GM18511 (cell line): ENCODE results near the gene SAP30L.

ENCODE experiments used
- ATAC-seq: cut with Tn5 transposase; IDR thresholded peaks from one replicate; pipeline ENCODE4 v1.9.1; 2021; ENCODE audit warnings: mild to moderate bottlenecking, moderate library complexity; ENCODE audit not compliant: unreplicated experiment

The SAP30L gene

DNA sequence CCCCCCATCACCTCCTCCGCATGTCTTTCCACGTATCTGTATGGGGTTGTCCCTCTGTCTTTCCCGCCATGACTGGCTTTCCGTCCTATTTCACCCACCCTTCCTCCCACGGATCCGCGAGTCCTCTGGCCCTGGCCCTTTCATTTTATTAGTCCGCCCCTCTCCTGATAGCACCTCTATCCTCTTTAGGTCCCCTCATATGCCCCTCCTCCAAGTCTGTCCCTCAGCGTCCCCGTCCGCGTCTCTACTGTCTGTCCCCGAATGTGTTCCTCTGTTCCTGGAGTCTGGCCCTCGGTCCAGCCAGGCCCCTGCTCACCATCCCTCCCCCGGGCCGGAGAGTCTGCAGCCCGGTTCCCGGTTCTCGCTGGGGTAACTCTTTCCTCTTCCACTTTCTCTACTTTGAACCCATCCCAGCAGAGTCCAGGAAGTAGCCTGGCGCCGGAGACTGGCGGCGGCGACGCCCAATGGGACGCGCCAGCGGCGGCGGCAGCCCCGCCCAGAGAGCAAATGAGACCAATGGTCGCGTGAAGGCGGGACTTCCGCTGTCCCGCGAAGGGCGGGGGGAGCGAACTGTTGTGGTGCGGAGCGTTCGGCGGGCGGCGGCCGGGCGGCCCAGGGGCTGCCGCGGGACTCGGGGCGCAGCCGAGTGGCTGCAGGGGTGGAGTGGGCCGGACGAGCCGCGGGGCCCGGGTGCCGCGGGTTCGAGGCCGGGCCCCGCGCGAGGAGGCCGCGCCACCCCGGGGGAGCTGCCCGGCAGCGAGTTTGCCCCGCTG, at the start of gene SAP30L:
SAP30L (plus strand) TSS at position 576 of the 773 bp plus-strand sequence. CDS start 608 bp downstream, outside the sequence.
- peak; percentile 91 for ATAC-seq

- no peak for ATAC-seq
Observed at GRCh38 chr5:154396128-154396527, 49.7 kb upstream of the SAP30L start.

DNA sequence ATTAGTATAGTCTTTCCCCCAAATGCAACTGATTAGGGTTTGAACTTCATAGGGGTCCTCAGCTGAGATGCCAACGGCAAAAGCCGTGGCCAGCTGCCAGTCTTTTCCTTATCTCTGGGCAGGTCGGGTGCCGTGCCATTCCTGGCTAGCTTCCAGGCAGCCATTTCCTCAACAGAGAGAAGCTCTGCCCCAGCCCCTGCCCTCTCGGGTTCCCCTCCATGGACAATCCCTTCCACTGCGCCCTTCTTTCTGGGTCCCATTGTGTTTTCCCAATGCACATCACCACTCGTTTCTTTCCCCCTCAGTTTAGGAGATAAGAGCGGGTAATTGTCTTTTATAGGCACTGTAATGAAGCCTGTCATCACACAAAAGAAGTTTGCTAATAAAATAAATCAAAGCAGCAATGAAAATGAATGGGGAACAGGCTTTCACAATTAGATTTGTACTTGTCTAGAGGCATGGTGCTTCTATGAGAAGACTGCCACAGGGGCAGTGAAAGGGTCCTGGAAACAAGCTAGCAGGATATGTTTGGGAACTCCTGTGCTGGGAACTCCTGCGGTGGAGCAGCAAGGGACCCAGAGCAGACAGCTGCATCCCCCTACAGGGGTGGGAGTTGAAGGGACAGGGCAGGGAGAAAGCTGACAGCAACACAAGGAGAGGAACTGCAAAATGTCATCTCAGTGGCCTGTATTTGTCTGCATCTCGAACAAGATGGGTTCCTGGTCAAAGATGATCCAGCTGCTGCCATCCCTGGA, 48.0 kb upstream of the SAP30L start:
- no peak for ATAC-seq

- ATAC-seq: no peak
Observed at GRCh38 chr5:154400678-154401077, 45.1 kb upstream of the SAP30L start.

DNA sequence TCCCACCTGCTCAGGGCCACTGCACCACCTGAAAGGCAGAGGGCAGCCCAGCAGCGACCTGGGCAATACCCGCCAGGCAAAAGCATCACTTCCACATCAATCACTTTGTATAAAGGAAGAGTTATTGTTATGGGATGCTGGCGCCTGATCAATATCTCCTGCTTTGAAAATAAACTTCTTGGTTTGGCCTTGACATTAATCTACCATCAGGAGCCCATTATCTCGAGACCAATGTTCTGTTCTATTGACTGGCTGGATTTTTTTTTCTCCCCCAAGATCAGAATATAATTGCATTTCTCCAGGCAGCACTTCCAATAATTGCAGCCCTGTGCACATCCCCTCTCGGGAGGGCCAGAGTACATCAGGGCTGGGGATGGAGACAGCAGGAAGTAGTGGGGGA, 44.4 kb upstream of the SAP30L start:
- ATAC-seq: no peak

- ATAC-seq: no peak
Observed at GRCh38 chr5:154401931-154402330, 43.9 kb upstream of the SAP30L start.

DNA sequence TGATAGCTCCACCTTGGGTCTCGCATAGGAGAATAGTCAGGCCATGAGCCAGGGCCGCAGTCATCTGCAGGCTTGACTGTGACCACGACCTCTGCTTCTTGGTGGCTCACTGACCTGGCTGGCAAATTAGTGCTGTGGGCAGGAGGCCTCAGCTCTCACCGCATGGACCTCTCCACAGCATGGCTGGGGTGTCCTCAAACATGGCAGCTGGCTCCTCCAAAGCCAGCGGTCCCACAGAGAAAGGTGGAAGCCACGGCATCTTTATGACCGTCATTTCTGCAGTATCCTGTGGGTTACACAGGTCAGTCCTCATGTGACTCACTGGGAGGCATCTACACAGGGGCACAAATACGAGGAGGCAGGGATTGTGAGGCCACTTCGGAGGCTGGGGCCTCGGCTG, 43.2 kb upstream of the SAP30L start:
- no peak for ATAC-seq

DNA sequence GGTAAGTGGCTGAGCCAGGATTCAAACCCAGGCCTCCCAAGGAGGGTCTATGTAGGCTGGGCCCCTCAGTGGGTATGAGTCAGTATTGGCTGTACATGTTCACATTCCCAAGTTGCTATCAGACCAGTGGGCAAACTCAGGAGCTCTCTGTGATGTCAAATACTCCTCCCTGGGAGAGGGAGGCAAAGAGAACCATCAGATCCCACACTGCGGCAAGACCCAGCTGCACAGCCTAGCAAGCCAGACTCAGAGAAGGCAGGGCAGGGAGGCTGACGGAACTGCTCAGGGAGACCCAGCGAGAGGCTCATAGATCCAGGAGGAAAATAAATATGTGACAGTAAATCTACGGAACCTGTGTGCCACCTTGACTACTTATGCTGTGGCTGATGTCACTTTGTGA, 42.6 kb upstream of the SAP30L start:
- no peak for ATAC-seq

DNA sequence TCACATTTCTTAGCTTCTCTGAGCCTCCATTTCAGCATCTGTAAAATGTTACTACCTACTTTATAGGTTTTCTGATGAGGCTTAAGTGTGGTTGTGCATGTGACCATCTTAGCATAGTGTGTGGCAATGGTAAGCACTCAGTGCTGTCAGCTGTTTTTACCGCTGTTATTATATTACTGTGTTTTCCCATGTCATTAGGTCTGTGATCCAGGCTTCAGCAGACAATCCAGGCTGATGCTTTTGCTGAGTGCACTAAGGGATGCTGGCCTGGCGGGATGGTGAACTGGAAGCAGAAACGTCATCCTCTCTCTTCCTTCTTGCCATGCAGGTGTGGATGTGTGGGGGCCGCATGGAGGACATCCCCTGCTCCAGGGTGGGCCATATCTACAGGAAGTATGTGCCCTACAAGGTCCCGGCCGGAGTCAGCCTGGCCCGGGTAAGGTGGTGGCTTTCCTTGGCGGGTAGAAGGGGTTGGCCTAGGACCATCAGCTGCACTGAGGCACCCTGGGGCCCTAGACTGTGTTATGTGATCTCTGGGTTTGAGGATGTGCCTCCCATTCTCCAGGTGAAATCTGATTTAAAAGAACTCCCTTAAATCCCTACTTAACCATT, 41.9 kb upstream of the SAP30L start:
- ATAC-seq: no peak

DNA sequence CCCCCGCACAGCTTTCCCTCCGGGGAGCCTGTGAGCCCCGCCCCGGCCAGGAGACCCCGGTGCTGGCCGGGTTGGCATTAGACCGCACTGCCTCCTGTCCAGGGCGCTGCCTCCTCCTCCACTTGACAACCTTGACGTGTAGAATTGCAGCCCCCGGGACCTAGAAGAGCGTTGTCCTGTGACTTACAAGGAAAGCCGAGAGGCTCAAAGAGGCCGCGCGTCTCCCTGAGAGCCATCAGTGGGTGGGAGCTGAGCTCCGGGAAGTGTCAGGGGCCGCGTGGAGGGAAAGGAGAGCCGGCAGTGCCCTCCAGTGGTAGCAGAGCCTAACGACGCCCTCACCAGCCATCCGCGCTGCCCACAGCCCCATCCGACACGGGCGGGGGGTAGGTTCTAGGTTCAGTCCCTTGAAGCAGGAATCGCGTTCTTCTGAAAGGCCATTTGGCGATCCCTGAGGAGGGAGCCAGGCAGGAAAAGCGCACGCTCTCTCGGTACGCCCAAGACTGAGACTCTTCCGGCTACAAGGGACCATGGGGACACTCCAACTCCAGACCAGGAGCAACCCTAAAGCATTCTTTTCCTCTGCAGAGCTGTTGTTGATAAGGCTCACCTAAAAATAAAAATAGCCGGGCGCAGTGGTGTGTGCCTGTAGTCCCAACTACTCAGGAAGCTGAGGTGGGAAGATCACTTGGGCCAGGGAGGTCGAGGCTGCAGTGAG, 40.6 kb upstream of the SAP30L start:
- ATAC-seq: peak; percentile 98

- ATAC-seq: no peak
Observed at GRCh38 chr5:154406231-154406630, 39.6 kb upstream of the SAP30L start.

DNA sequence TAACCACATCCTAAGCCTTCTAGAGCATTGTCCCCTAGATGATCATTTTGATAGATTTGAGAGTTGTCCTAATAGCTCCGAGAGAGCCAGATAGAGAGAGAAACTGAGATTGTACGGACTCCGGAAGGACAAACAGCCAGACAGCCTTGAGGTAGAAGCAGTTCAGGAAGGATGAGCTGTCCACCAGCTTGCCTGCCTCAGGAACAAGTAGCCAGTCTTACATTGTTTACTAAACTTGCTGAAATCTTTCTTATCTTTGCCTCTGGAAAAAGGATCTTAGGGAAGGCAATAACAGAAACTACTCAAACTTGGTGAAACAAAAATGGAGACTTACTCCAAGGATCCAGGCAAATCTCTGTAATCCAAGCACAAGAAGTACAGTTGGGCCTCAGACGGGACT, 39.0 kb upstream of the SAP30L start:
- ATAC-seq: no peak

GRCh38 chr5:154408811-154409210, 37.0 kb upstream of the SAP30L start:
- ATAC-seq: no peak

DNA sequence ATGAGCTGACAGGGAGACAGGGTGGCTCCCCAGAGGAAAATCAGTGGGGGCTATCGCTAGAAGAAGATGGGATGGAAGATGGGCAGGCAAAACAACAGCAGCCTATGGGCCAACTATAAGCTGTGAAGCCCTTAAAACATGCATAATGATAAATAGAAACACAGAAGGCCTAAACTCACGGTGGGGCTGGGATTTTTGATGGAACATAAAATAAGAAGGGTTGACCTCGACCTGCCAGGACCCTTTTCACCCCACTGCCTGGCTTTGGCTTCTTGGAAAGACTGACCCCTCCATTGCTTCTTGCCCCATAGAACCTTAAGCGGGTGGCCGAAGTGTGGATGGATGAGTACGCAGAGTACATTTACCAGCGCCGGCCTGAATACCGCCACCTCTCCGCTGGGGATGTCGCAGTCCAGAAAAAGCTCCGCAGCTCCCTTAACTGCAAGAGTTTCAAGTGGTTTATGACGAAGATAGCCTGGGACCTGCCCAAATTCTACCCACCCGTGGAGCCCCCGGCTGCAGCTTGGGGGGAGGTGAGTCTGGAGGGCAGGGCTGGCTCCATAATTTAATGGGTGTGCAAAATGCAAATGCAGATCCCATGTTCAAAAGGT, 36.5 kb upstream of the SAP30L start:
- no peak for ATAC-seq

- no peak for ATAC-seq
Observed at GRCh38 chr5:154410008-154410407, 35.8 kb upstream of the SAP30L start.

GRCh38 chr5:154410786-154411185, 35.0 kb upstream of the SAP30L start:
- ATAC-seq: no peak

DNA sequence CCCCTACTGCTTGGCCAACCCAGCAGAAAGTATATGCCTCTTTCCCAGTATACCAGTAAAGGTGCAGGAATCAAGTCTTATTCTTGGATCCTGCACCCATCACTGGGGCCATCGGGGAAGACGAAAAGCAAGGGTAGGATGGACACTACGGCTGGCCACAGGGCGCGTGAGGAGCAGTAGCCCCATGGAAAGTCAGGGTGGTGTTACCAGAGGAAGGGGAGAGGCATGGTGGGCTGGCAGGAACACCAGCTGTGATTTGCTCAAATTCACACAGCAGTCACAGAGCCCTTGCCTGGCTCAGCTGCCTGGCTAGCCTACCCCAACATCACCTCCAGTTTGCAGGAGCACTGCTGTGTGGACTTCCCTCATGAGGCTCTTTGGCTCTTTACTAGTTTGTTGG, 34.5 kb upstream of the SAP30L start:
- ATAC-seq: no peak

- no peak for ATAC-seq
Observed at GRCh38 chr5:154412316-154412715, 33.5 kb upstream of the SAP30L start.

DNA sequence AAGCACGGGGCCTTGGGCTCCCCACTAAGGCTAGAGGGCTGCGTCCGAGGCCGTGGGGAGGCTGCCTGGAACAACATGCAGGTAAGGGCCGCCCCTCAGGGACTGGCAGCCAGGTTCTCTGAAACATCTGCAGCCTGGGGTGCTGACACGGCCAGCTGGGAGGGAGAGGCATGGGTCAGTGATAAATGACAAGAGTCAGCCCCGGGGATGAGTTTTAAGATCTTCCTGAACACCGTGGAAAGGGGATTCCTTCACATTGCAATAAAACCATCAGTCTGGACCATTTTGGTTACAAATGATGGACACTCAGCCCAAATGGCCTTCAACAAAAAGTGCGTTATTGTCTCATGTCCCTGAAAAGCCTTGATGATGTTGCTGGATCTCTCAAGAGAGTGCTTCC, 32.9 kb upstream of the SAP30L start:
- ATAC-seq: no peak

- ATAC-seq: no peak
Observed at GRCh38 chr5:154415114-154415513, 30.7 kb upstream of the SAP30L start.

DNA sequence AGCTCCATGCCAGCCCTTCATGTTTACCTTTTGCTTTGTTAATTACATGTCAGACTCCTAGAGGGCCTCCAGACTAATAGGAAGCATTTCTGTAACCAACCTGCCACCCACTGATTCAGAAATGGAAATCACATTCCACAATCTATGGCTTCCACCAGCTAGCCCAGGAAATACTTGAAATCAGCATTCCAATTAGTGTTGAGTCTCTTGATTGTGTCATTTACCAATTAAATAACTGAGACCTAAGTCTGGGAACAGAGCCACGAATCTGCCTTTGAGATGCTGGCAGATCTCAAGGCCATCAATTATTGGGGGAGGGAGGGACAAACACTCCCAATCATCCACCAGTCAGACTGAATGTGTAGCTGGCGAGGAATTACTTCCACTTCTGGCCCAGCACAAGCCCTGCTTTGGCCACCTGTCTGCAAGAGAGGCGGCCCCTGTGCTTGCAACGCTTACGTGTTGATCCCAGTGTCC, 27.4 kb upstream of the SAP30L start:
- ATAC-seq: no peak
